Tracheal epithelial cell (primary cell): ENCODE results near the gene ZNF749. TPM values are rescaled to one million over a fixed set of nuclear protein-coding genes. Genes with fewer than 3 reads are reported as not detected.

ENCODE experiments used
- total RNA-seq: library from RNA; depleted of rRNA; stranded (reverse); fragments of >200 nt; gene quantifications from 2 replicates; pipeline ENCODE4 v1.2.1, GENCODE V29; 2014

The ZNF749 gene
- 15.3 and 20.0 TPM in 2 replicates for total RNA-seq

DNA sequence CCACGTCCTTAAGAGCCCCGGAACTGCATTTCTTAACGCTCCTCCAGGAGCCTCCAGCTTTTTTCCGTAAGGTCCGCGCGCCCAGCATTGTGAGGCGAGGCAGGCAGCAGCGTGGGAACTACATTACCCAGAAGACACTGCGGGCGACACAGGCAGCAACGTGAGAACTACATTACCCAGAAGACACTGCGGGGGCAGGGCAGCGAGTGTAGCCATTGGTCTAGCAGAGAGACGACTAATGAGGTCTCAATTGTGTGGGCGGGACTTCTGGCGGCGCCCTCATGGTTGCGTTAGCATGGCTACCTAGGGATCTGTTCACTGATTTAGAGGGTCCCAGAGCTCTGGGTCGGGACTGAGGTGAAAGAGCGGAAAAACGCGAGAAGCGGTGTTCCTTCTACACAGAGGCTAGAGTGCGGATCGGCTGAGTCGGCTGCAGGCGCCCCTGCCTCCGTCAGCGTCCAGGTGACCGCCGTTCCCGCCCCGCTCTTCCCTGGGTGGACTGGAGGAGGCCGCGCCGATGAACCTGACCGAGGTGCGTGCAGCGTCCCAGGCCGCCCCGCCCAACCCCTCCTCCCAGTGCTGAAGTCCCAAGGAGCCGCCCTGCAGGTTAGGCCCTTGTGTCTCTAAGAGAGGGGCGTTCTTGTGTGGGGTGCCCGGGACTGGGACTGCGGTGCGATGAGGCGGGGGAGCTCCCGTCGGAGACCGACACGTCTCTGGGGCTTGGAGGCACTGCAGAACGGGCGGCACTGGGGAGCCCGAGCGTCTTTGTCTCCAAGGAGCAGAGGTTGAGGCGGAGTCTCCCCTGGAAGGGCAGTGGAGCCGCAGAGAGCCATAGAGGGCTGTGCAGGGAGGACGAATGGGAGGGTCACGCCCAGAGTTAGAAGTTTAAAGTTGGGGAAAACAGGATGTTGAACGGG, at the start of gene ZNF749:
Gene ZNF749 (plus strand): TSS at position 264 of the 917 bp plus-strand sequence. CDS start 254 bp downstream, at position 518.

DNA sequence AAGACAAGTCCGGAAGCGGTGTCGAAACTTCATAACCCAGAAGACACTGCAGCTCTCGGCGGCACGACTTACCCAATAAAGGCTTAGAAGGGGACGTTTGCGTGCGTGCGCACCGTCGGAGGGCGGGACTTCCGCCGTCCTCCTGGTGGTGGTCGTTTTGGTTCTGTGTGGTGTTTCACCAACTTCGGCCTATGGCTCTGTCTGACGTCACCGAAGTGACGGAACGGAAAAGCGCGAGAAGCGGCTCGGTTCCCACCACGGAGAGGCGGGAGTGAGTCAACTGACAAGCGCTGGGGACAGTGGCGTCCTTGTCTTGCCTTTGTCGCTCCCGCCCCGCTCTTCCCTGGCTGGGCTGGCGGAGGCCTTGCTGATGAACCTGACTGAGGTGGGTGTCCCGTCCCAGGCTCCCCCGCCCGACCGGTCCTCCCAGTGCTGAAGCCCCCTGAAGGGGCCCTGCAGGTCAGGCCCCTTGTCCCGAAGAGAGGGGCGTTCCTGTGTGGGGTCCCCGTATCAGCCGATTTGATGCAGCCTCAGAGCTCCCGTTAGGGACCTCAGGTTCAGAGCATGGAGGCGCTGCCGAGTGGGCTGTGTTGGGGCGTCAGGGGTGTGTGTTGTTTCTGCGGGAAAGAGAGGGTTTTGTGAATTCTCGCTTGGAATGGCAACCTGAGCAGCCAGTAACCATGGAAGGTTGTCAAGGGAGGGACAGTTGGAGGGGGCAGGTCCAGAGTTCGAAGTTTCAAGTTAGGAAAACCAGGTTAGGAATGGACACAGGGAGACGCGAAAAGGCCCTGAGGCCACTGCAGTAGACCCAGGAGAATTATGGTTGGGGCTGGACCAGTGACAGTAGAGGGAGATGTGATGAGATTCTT, 45.2 kb upstream of the ZNF749 start, which contains the start of gene ZNF548:
Gene ZNF548 (plus strand): TSS at position 125 of the 869 bp plus-strand sequence. CDS start 246 bp downstream, at position 371.

DNA sequence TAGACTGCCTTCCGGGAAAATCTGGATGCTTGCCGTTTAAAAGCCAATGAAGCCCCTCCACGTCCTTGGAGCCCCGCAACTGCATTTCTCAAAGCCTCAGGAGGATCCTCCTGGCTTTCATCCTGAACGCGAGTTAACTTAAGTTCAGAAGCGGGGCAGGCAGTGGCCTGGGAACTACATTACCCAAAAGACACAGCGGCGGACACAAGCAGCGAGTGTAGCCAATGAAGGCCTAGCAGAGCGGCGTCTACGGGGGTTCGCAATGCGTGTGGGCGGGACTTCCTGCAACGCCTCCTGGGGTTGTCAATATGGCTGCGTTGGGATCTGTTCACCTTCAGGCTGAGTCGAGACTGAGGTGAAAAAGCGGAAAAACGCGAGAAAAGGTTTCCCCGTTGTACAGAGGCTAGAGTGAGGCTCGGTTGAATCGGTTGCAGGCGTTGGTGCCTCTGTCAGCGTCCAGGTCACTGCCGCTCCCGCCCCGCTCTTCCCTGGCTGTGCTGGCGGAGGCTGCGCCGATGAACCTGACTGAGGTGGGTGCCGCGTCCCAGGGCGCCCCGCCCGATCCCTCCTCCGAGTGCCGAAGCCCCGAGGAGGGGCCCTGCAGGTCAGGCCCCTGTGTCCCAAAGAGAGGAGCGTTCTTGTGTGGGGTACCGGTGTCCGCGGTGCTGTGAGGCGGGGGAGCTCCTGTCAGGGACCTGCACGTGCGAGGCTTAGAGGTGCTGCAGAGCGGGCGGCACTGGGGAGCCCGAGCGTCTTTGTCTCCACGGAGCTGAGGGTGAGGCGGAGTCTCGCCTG, 24.1 kb upstream of the ZNF749 start, which contains the start of gene ZNF17:
Gene ZNF17 (plus strand): TSS at position 285 of the 795 bp plus-strand sequence. CDS start 2,455 bp downstream, outside the sequence.

DNA sequence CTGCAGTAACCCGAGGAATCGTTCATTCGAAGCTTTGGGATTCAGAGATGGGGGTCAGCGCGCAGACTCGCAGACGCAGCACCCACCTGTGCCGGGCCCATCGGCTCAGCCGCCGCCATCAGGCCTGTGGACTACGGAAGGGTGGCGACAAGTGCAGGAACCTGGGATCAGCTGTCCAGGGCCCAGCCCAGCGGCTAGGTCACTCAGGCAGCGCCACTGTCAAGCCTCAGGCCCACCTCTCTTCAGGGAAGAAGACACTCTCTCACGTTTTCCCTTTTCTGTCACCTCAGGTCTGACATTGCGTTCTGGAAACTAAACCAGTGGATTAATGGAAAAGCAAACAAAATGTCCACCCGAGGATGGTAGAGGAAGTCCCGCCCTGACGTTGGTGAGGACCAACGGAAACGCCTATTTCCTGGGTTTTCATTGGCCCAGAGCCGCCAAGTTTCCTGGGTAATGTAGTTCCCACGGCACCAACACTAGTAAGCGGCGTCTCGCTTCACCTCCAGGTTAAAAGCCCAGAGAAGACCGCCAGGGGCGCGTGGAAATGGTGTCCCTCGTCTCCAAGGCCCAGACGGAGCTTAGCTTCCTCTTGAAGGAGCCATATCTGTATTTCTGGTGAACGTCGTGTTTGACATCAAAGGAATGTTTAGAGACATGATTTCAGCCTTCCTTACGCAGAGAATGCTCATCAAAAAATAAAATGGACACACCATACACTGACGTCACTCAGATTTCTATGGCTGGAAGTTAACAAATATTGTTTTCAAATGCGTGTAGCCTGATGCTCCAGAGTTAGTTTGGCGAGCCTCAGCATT, 42.3 kb downstream of the ZNF749 start, which contains the start of gene ZNF772:
Gene ZNF772 (minus strand): TSS at position 376 of the 818 bp plus-strand sequence. CDS start 257 bp downstream, at position 119.

DNA sequence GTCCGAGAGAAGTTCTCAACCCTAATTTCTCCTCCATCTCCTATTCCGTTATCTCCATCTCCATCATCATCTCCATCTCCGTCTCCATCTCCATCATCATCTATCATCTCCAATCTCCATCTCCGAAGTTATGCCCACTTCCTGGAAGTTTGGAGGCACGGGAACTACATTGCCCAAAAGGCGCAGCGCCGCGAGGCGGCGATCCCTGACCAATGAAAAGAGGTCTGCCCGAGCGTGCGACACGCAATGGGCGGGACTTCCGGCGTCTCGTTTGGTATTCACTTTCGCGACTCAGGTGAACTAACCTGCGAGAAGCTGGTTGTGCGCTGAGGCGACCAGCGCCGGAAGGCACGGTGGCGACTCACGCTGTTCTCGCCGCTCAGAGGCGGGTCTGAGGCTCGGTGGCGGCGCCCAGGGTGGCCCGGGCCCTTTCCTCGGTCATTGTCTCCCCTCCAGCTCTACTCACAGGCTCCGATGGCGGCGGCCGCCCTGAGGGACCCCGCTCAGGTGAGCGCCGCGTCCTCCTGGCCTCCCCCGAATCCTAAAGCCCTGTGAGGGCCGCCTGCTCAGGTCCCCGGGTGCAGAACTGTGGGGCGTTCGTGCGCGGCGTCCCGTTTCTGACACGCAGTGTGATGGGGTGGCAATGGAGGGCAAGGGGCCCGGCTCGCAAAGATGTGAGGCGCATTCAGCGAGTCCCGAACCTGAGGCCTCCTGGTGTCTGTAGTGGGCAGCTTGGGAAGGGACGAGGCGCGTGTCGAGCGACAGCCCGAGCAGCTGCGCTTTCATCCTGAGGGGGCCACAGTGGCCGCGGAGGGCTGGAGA, 52.6 kb downstream of the ZNF749 start, which contains the start of gene ZNF419:
Gene ZNF419 (plus strand): TSS at position 274 of the 822 bp plus-strand sequence. CDS start 201 bp downstream, at position 475.

Other genes with a start within 250 kb of the ZNF749 start
- gene ZNF264, start 243.8 kb upstream of the ZNF749 start, total RNA-seq = 46.5 and 70.4 TPM in 2 replicates
- gene AURKC, start 204.3 kb upstream of the ZNF749 start, total RNA-seq = 0.48 and 0.85 TPM in 2 replicates
- gene ZNF805, start 194.7 kb upstream of the ZNF749 start, total RNA-seq = 26.4 and 30.8 TPM in 2 replicates
- 97.6 and 134 TPM in 2 replicates for gene ZNF460, start 154.8 kb upstream of the ZNF749 start, total RNA-seq
- gene ZNF543, start 114.9 kb upstream of the ZNF749 start, total RNA-seq = 10.4 and 11.3 TPM in 2 replicates
- gene ZNF304, start 84.1 kb upstream of the ZNF749 start, total RNA-seq = 8.9 and 10.9 TPM in 2 replicates
- 13.0 and 18.3 TPM in 2 replicates for gene TRAPPC2B, start 71.8 kb upstream of the ZNF749 start, total RNA-seq
- 1.3 and 3.1 TPM in 2 replicates for gene ZNF547, start 71.8 kb upstream of the ZNF749 start, total RNA-seq
- 16.9 and 26.2 TPM in 2 replicates for gene ZNF548, start 45.5 kb upstream of the ZNF749 start, total RNA-seq
- gene ZNF17, start 24.2 kb upstream of the ZNF749 start, total RNA-seq = 6.8 and 8.0 TPM in 2 replicates
- gene VN1R1, start 21.8 kb downstream of the ZNF749 start, total RNA-seq = 0.21 and 0.24 TPM in 2 replicates
- 13.7 and 14.1 TPM in 2 replicates for gene ZNF772, start 42.2 kb downstream of the ZNF749 start, total RNA-seq
- 12.3 and 20.5 TPM in 2 replicates for gene ZNF419, start 52.4 kb downstream of the ZNF749 start, total RNA-seq
- gene ZNF773, start 64.6 kb downstream of the ZNF749 start, total RNA-seq = 16.9 and 17.7 TPM in 2 replicates
- 4.6 and 6.8 TPM in 2 replicates for gene ZNF549, start 92.0 kb downstream of the ZNF749 start, total RNA-seq
- gene ZNF550, start 124.5 kb downstream of the ZNF749 start, total RNA-seq = 7.0 and 8.2 TPM in 2 replicates
- 4.3 and 6.0 TPM in 2 replicates for gene ZNF416, start 143.6 kb downstream of the ZNF749 start, total RNA-seq
- 3.9 and 5.3 TPM in 2 replicates for gene ZIK1, start 148.8 kb downstream of the ZNF749 start, total RNA-seq
- 2.1 and 3.1 TPM in 2 replicates for gene ZNF530, start 164.6 kb downstream of the ZNF749 start, total RNA-seq
- 13.7 and 18.8 TPM in 2 replicates for gene ZNF134, start 178.9 kb downstream of the ZNF749 start, total RNA-seq
- gene ZNF211, start 197.8 kb downstream of the ZNF749 start, total RNA-seq = 11.1 and 11.9 TPM in 2 replicates
- 0.24 TPM in 1 of 2 replicates, not detected in the other for gene ZSCAN4, start 233.6 kb downstream of the ZNF749 start, total RNA-seq
- gene ZNF551, start 246.7 kb downstream of the ZNF749 start, total RNA-seq = 8.1 and 8.2 TPM in 2 replicates